ENCODE results near the gene MYL12A. TPM values are rescaled to one million over a fixed set of nuclear protein-coding genes. Genes with fewer than 3 reads are reported as not detected.

MYL12A gene
- total RNA-seq, 2 donors from 2014 or later: 392 to 483 TPM

DNA sequence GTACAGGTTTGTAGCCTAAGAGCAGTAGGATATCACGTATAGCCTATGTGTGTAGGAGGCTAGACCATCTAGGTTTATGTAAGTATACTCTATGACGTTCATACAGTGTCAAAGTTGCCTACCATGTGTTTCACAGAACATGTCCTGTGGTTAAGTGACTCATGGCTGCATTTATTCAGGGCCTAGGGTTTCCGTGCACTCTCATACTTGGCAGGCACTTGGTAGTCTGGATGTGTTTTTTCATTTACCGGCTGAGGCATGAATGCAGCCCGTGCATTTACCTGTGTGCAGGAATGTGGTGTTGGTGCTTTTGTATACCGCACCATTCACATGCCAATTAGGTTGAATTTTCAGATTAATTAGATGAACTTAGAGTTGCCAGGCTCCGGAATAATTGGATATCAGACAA, 57.8 kb downstream of the MYL12A start:
- H3K27me3 Mint-ChIP-seq: peaks cover 5% of the 10 kb centered on the region
- H3K9me3 Mint-ChIP-seq: no peaks in the 10 kb centered on the region
- H3K4me3 Mint-ChIP-seq: peak overlapping the region; percentile 84
- H3K27ac Mint-ChIP-seq: peak overlapping the region; percentile 96
- H3K4me1 Mint-ChIP-seq: peaks cover 18% of the 10 kb centered on the region
- peaks cover 5% of the 10 kb centered on the region for H3K36me3 Mint-ChIP-seq (ENCODE audit: low read depth)
- ATAC-seq (replicated peaks): peak; percentile 97

Other genes starting within 250 kb of the MYL12A start
- gene LPIN2, start 234.7 kb upstream of the MYL12A start, total RNA-seq: 10 to 100 TPM; 45.8 to 78.1 TPM
- 1 to 10 TPM in 1 of 2 donors, under 1 TPM in 1; 0.52 to 2.0 TPM for gene MYOM1, start 27.8 kb upstream of the MYL12A start, total RNA-seq
- gene MYL12B, start 14.3 kb downstream of the MYL12A start, total RNA-seq: 100 to 1,000 TPM; 206 to 271 TPM
- gene TGIF1, start 202.4 kb downstream of the MYL12A start, total RNA-seq: 10 to 100 TPM; 18.6 to 86.1 TPM

All from activated T-helper 17 cell treated with anti-CD3 and anti-CD28 coated beads, Interleukin-2, amount 50 U/mL, for 72 hours (primary cell).